Heart left ventricle (tissue), 13 donors: ENCODE measurements around the gene BACH2.

Source experiments
- CTCF ChIP-seq, 12 donors: fragments of 200-600 bp; sonication (generic) in 4 of 12; IDR thresholded peaks; one replicate each; pipeline versions ENCODE4 v1.5.0 to v1.8.0; 2018 to 2022; ENCODE audit warnings: antibody characterized with exemption in 12 of 12, mild to moderate bottlenecking in 5 of 12
- POLR2A ChIP-seq, 2 donors: fragments of 450-650 bp; IDR thresholded peaks; one replicate each; pipeline ENCODE4 v1.6.1; 2017; ENCODE audit warnings: antibody characterized with exemption in 2 of 2, mild to moderate bottlenecking in 2 of 2, moderate library complexity in 2 of 2
- donor health status: ischemic (EF 13 %, LVEDD 7.1; RV severe dilation, severe dysfunction).
- donor health status: DM: no; HTN: yes; CAD: no.
- donor health status: DM: no; HTN: no; CAD: no.
- donor health status: ischemic (EF 25% LVEDD 6.9; RV normal size, moderate dysfunction).
- donor health status: ischemic (EF 25% LVEDD 5.7; RV mildly dilated, moderate dysfunction).
- donor health status: ischemic (EF 35%, LVEDD 5.7; RV mildly dilated, moderate dysfunction).
- donor health status: nonischemic (EF 11% LVEDD 7.7; RV severe dilation, severe dysfunction).
- donor health status: DM: yes; HTN: yes; CAD: no.
- donor health status: PGD.
- donor health status: ischemic (EF 29% LVEDD 5.4; RV normal size, mild dysfunction).
- donor health status: nonischemic (EF 23%, LVEDD 6.1; RV moderate dilation, normal function).

- TF ChIP-seq CTCF (IDR thresholded peaks at IDR 0.05), result no peak
- no peak for TF ChIP-seq POLR2A (IDR thresholded peaks at IDR 0.05)
These were observed 352.4 kb downstream of the BACH2 start for GRCh38 chr6:89944181-89944755.
